Forelimb muscle (tissue), 1 donor: Measurements from ENCODE around the gene SPHK2. TPM values are rescaled to one million over a fixed set of nuclear protein-coding genes. Genes with fewer than 3 reads are reported as not detected.
"Not testable (repeated sequence)": the region's sequence is repeated elsewhere in the genome, so short reads cannot be mapped to it uniquely, and the experiment has no call there.

ENCODE experiments used
- DNase-seq: peaks from one replicate; pipeline ENCODE4 v3.0.0-alpha.2; 2013; ENCODE audit warnings: low read depth
- polyA plus RNA-seq: library from polyadenylated mRNA; unstranded; fragments of 120-200 nt; gene quantifications from one replicate; pipeline ENCODE4 v1.2.1, GENCODE V29; 2013; ENCODE audit not compliant: insufficient read length

SPHK2 gene
- 9.0 TPM for polyA plus RNA-seq

GRCh38 chr19:48618916-48619691, at the start of gene SPHK2, which contains the start of gene RPL18:
TSS of gene SPHK2 (plus strand) at chr19:48619506. CDS start at chr19:48620515, 1,009 bp downstream.
TSS of gene RPL18 (minus strand) at chr19:48619178. CDS start at chr19:48619143, 35 bp downstream.
- peak; percentile 98 for DNase-seq

GRCh38 chr19:48569814-48570213, 49.5 kb upstream of the SPHK2 start:
- DNase-seq = peak; percentile 25

- no peak for DNase-seq
Measured at GRCh38 chr19:48571378-48572162, 47.7 kb upstream of the SPHK2 start.

GRCh38 chr19:48573163-48573505, 46.2 kb upstream of the SPHK2 start:
- DNase-seq = no peak

- no peak for DNase-seq
Measured at GRCh38 chr19:48575931-48576622, 43.2 kb upstream of the SPHK2 start.

GRCh38 chr19:48577908-48578307, 41.4 kb upstream of the SPHK2 start:
- DNase-seq = not testable (repeated sequence)

- no peak for DNase-seq
Measured at GRCh38 chr19:48578891-48579290, 40.4 kb upstream of the SPHK2 start.

GRCh38 chr19:48582168-48582567, 37.1 kb upstream of the SPHK2 start:
- DNase-seq = no peak

GRCh38 chr19:48587387-48587786, 31.9 kb upstream of the SPHK2 start:
- DNase-seq = no peak

GRCh38 chr19:48588670-48589401, 30.5 kb upstream of the SPHK2 start:
- DNase-seq = peak; percentile 39

GRCh38 chr19:48591021-48591420, 28.3 kb upstream of the SPHK2 start:
- no peak for DNase-seq

GRCh38 chr19:48595171-48595570, 24.1 kb upstream of the SPHK2 start:
- no peak for DNase-seq

- no peak for DNase-seq
Measured at GRCh38 chr19:48595833-48596232, 23.5 kb upstream of the SPHK2 start.

- no peak for DNase-seq
Measured at GRCh38 chr19:48596237-48596636, 23.1 kb upstream of the SPHK2 start.

- DNase-seq = no peak
Measured at GRCh38 chr19:48596679-48597465, 22.4 kb upstream of the SPHK2 start.

GRCh38 chr19:48598996-48599700, 20.2 kb upstream of the SPHK2 start:
- DNase-seq = no peak

- no peak for DNase-seq
Measured at GRCh38 chr19:48600679-48601417, 18.5 kb upstream of the SPHK2 start.

- no peak for DNase-seq
Measured at GRCh38 chr19:48603001-48603400, 16.3 kb upstream of the SPHK2 start.

- no peak for DNase-seq
Measured at GRCh38 chr19:48603449-48603848, 15.9 kb upstream of the SPHK2 start.
